ENCODE data around the gene UPP2.

- no peak for TF ChIP-seq EZH2phosphoT487 (IDR thresholded peaks at IDR 0.05; ENCODE audit: borderline replicate concordance, low read length)
- TF ChIP-seq, protein P1, sequence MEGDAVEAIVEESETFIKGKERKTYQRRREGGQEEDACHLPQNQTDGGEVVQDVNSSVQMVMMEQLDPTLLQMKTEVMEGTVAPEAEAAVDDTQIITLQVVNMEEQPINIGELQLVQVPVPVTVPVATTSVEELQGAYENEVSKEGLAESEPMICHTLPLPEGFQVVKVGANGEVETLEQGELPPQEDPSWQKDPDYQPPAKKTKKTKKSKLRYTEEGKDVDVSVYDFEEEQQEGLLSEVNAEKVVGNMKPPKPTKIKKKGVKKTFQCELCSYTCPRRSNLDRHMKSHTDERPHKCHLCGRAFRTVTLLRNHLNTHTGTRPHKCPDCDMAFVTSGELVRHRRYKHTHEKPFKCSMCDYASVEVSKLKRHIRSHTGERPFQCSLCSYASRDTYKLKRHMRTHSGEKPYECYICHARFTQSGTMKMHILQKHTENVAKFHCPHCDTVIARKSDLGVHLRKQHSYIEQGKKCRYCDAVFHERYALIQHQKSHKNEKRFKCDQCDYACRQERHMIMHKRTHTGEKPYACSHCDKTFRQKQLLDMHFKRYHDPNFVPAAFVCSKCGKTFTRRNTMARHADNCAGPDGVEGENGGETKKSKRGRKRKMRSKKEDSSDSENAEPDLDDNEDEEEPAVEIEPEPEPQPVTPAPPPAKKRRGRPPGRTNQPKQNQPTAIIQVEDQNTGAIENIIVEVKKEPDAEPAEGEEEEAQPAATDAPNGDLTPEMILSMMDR (IDR thresholded peaks at IDR 0.05; ENCODE audit: low read depth, low read length, poor library complexity, severe bottlenecking) = no peak
Measured at GRCh38 chr2:158134655-158135054, 33.0 kb downstream of the UPP2 start.
